AG08396 (cell line): Measurements from ENCODE around the gene LIPH.
"Not testable (repeated sequence)": the region's sequence is repeated elsewhere in the genome, so short reads cannot be mapped to it uniquely, and the experiment has no call there.

Source experiments
- DNase-seq: peaks from one replicate; pipeline ENCODE4 v3.0.0; 2012; ENCODE audit warnings: low spot score, mixed read lengths

Gene LIPH

GRCh38 chr3:185552358-185552877, at the start of gene LIPH:
LIPH (minus strand) TSS chr3:185552588; CDS start chr3:185552471, 117 bp downstream.
- DNase-seq, result peak; percentile 21

GRCh38 chr3:185595526-185595925, 43.1 kb upstream of the LIPH start:
- no peak for DNase-seq

- DNase-seq, result no peak
Measured at GRCh38 chr3:185594073-185594472, 41.7 kb upstream of the LIPH start.

- no peak for DNase-seq
Measured at GRCh38 chr3:185586686-185587039, 34.3 kb upstream of the LIPH start.

GRCh38 chr3:185585859-185586685, 33.7 kb upstream of the LIPH start, which contains the start of gene SENP2:
SENP2 (plus strand) TSS chr3:185586295; CDS start chr3:185586414, 119 bp downstream.
- peak; percentile 97 for DNase-seq

- no peak for DNase-seq
Measured at GRCh38 chr3:185585518-185585858, 33.1 kb upstream of the LIPH start.

GRCh38 chr3:185584686-185585085, 32.3 kb upstream of the LIPH start:
- DNase-seq, result no peak

GRCh38 chr3:185583925-185584324, 31.5 kb upstream of the LIPH start:
- no peak for DNase-seq

GRCh38 chr3:185582871-185583270, 30.5 kb upstream of the LIPH start:
- DNase-seq, result no peak

- DNase-seq, result no peak
Measured at GRCh38 chr3:185582236-185582635, 29.8 kb upstream of the LIPH start.

- DNase-seq, result not testable (repeated sequence)
Measured at GRCh38 chr3:185575108-185575869, 22.9 kb upstream of the LIPH start.

GRCh38 chr3:185572183-185572582, 19.8 kb upstream of the LIPH start:
- DNase-seq, result no peak

- DNase-seq, result no peak
Measured at GRCh38 chr3:185561958-185562357, 9.6 kb upstream of the LIPH start.

- no peak for DNase-seq
Measured at GRCh38 chr3:185561374-185561943, 9.1 kb upstream of the LIPH start.

GRCh38 chr3:185560676-185561075, 8.3 kb upstream of the LIPH start:
- DNase-seq, result no peak

- no peak for DNase-seq
Measured at GRCh38 chr3:185559706-185560090, 7.3 kb upstream of the LIPH start.

- no peak for DNase-seq
Measured at GRCh38 chr3:185558395-185558794, 6.0 kb upstream of the LIPH start.

- not testable (repeated sequence) for DNase-seq
Measured at GRCh38 chr3:185556640-185557039, 4.3 kb upstream of the LIPH start.

- no peak for DNase-seq
Measured at GRCh38 chr3:185555860-185556347, 3.5 kb upstream of the LIPH start.

- DNase-seq, result no peak
Measured at GRCh38 chr3:185555101-185555501, 2.7 kb upstream of the LIPH start.

- DNase-seq, result peak; percentile 9
Measured at GRCh38 chr3:185549651-185550111, 2.7 kb downstream of the LIPH start.

GRCh38 chr3:185549122-185549521, 3.3 kb downstream of the LIPH start:
- DNase-seq, result peak; percentile 86
